Metanephros (tissue), 1 donor: ENCODE results near the gene THBD. TPM values are rescaled to one million over a fixed set of nuclear protein-coding genes. Genes with fewer than 3 reads are reported as not detected.

Source experiments
- total RNA-seq: library from RNA; depleted of rRNA; stranded (reverse); fragments of >200 nt; gene quantifications from one replicate; pipeline ENCODE4 v1.2.3, GENCODE V29; 2014

THBD gene, protein sequence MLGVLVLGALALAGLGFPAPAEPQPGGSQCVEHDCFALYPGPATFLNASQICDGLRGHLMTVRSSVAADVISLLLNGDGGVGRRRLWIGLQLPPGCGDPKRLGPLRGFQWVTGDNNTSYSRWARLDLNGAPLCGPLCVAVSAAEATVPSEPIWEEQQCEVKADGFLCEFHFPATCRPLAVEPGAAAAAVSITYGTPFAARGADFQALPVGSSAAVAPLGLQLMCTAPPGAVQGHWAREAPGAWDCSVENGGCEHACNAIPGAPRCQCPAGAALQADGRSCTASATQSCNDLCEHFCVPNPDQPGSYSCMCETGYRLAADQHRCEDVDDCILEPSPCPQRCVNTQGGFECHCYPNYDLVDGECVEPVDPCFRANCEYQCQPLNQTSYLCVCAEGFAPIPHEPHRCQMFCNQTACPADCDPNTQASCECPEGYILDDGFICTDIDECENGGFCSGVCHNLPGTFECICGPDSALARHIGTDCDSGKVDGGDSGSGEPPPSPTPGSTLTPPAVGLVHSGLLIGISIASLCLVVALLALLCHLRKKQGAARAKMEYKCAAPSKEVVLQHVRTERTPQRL
- 13.7 TPM for total RNA-seq

DNA sequence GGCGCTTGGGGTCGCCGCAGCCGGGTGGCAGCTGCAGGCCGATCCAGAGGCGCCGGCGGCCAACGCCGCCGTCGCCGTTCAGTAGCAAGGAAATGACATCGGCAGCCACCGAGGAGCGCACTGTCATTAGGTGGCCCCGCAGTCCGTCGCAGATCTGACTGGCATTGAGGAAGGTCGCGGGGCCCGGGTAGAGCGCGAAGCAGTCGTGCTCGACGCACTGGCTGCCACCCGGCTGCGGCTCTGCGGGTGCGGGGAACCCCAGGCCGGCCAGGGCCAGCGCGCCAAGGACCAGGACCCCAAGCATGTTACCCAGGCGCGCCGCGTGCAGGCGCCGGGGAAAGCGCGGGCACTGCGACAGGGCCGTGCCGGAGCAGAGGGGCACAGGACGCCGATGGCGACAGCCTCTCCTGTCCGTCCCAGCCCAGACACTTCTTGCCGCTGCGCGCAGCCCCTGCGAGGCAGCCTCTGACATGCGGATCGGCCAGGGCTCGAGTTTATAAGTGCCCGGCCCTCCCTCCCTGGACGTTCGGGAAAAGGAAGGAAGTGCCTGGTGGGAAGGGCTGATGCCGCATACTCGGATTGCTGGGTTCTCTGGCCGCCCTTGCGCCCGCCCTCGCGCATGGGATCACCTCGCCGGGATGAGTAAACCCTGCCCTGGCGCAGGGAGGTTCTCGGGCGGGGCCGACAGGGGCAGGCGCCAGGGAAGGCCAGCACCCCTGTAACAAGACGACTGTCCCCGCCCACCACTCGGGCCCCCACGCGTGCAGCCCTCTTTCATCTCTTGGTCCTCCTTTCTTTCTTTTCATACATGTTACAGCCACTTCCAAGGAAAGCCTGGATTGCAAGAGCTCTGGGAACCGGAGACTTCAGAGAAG, at the start of gene THBD:
TSS of gene THBD (minus strand) at position 472 of the 875 bp plus-strand sequence. CDS start at position 304, 168 bp downstream.

DNA sequence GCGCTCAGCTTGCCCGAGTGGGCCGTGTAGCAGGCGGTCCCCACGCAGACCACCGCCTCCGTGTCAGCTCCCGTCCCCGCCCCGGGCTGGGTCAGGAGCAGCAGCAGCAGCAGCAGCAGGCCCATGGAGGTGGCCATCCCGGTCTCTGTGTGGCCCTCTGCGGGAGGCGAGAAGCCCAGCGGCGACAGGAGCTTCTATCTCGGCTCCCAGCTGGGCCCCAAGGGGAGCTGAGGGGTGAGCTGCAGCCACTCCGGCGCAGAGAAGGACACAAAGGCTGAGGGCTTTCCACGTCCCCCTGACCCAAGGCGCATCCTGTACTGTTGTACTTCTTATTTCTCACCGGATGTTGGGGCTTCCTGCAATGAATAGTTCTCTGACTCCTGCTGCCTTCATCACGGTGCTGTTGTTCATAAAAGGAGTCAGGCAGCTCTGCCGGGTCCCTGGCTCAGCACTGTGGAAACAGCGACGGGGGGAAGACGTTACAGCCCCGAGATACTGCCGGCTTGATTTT, 36.6 kb upstream of the THBD start, which contains the start of gene CD93:
TSS of gene CD93 (minus strand) at position 269 of the 511 bp plus-strand sequence. CDS start at position 137, 132 bp downstream.

DNA sequence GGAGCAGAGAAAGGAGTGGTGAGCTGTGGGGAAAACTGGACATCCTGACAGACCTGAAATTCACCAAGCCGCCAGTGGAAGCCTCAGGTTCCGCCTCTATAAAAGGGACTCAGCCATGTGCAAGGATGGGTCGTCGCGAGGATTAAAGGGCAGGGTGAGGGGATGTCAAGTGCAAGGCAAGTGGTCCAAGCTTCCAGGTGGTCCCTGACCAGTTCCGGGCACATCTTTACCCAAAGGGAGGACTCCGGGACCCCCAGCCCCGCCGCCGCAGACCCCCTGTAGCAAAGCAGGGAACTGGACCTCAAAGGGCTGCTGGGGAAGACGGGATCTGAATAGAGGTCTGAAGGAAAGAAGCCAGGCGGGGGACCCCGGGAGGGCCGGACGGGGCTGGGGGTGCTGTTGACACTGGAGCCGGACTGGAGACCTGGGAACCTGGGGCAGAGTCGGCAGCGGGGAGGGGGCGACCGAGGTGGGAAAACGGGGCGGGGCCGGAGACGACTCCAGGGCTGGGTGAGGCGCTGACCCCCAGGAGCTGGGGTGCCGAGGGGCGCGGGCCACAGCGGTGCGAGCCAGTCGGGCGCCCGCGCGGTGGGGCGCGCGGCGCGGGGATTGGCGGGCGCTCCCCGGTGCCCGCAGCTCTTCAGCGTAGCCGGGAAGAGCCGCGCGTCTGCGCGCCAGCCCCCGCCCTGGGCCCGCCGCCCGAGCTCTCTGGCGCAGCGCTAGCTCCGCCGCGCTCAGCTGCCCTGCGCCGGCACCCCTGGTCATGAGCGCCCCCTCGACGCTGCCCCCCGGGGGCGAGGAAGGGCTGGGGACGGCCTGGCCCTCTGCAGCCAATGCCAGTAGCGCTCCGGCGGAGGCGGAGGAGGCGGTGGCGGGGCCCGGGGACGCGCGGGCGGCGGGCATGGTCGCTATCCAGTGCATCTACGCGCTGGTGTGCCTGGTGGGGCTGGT, 14.5 kb downstream of the THBD start, which contains the start of gene SSTR4:
TSS of gene SSTR4 (plus strand) at position 592 of the 951 bp plus-strand sequence. CDS start at position 764, 172 bp downstream.

Other genes with a start within 250 kb of the THBD start
- 0.18 TPM for gene SSTR4, start 14.4 kb downstream of the THBD start, total RNA-seq
- 70.4 TPM for gene CD93, start 36.7 kb upstream of the THBD start, total RNA-seq